WTC11 (cell line): ENCODE data around the gene DNAAF3. TPM values are rescaled to one million over a fixed set of nuclear protein-coding genes. Genes with fewer than 3 reads are reported as not detected.

Experiments
- ATAC-seq: fragments of 200-7000 bp; cut with Tn5 transposase; 2 replicates; pipeline ENCODE4 v1.10.0; 2021; ENCODE audit warnings: mild to moderate bottlenecking, moderate library complexity
- CTCF ChIA-PET: fragments of 300-600 bp; sonication (Branson Sonifier 250); formaldehyde crosslinking; loops from one replicate; lab custom pipeline; 2021; ENCODE audit warnings: antibody characterized with exemption; lab: Charles Lee
- POLR2A ChIA-PET: fragments of 350-600 bp; sonication (Branson Sonifier 250); formaldehyde crosslinking; loops from one replicate; lab custom pipeline; 2021; ENCODE audit warnings: antibody characterized with exemption; lab: Charles Lee
- DNase-seq: peaks from one replicate; pipeline ENCODE4 v3.0.0; 2021; ENCODE audit warnings: low spot score
- H3K27ac Mint-ChIP-seq: 2 replicates; pipeline ENCODE4 v1.8.0; 2021; ENCODE audit warnings: mixed read lengths
- H3K27me3 Mint-ChIP-seq: 2 replicates; pipeline ENCODE4 v1.8.0; 2021; ENCODE audit warnings: low read depth, mild to moderate bottlenecking, moderate library complexity, mixed read lengths
- H3K36me3 Mint-ChIP-seq: 2 replicates; pipeline ENCODE4 v1.8.0; 2021; ENCODE audit warnings: mixed read lengths
- H3K4me1 Mint-ChIP-seq: 2 replicates; pipeline ENCODE4 v1.8.0; 2022; ENCODE audit warnings: mixed read lengths
- H3K4me3 Mint-ChIP-seq: 2 replicates; pipeline ENCODE4 v1.8.0; 2021; ENCODE audit warnings: mild to moderate bottlenecking, moderate library complexity, mixed read lengths
- H3K9me3 Mint-ChIP-seq: 2 replicates; pipeline ENCODE4 v1.8.0; 2021; ENCODE audit warnings: mixed read lengths
- CBFB ChIP-seq: sonication (generic); formaldehyde crosslinking; IDR thresholded peaks from 2 replicates; pipeline ENCODE4 v1.8.1; 2022; ENCODE audit warnings: mild to moderate bottlenecking, low read depth, missing genetic modification reagents
- CREB1 ChIP-seq: sonication (generic); formaldehyde crosslinking; IDR thresholded peaks from 2 replicates; pipeline ENCODE4 v1.8.0; 2023; ENCODE audit warnings: mild to moderate bottlenecking, missing genetic modification reagents
- CREM ChIP-seq: sonication (generic); formaldehyde crosslinking; IDR thresholded peaks from 2 replicates; pipeline ENCODE4 v1.8.1; 2022; ENCODE audit warnings: mild to moderate bottlenecking, missing genetic modification reagents, moderate library complexity
- EMX1 ChIP-seq: fragments of 250-450 bp; sonication (Bioruptor Pico); IDR thresholded peaks from 2 replicates; pipeline ENCODE4 v1.8.0; 2021; ENCODE audit warnings: mild to moderate bottlenecking
- FOXK1 ChIP-seq: sonication (generic); formaldehyde crosslinking; IDR thresholded peaks from 2 replicates; pipeline ENCODE4 v1.8.0; 2022; ENCODE audit warnings: mild to moderate bottlenecking, moderate library complexity, missing genetic modification reagents
- GABPB1 ChIP-seq: sonication (generic); formaldehyde crosslinking; IDR thresholded peaks from 2 replicates; pipeline ENCODE4 v1.8.1; 2023; ENCODE audit warnings: mild to moderate bottlenecking, missing genetic modification reagents
- GRHL2 ChIP-seq: fragments of 250-450 bp; sonication (Bioruptor Pico); IDR thresholded peaks from 2 replicates; pipeline ENCODE4 v1.8.0; 2022; ENCODE audit warnings: mild to moderate bottlenecking, moderate library complexity; ENCODE audit not compliant: insufficient replicate concordance, severe bottlenecking
- HMGA2 ChIP-seq: fragments of 250-450 bp; sonication (Bioruptor Pico); IDR thresholded peaks from 2 replicates; pipeline ENCODE4 v1.4.0; 2021; ENCODE audit warnings: mild to moderate bottlenecking, moderate library complexity
- JAZF1 ChIP-seq: fragments of 250-450 bp; sonication (Bioruptor Pico); IDR thresholded peaks from 2 replicates; pipeline ENCODE4 v1.9.0; 2021; ENCODE audit warnings: moderate library complexity, mild to moderate bottlenecking, inconsistent platforms
- KAT7 ChIP-seq: sonication (generic); formaldehyde crosslinking; IDR thresholded peaks from 2 replicates; pipeline ENCODE4 v1.8.1; 2023; ENCODE audit warnings: missing genetic modification reagents, mild to moderate bottlenecking, borderline replicate concordance
- NFATC4 ChIP-seq: fragments of 250-450 bp; sonication (Bioruptor Pico); IDR thresholded peaks from 2 replicates; pipeline ENCODE4 v1.9.0; 2021; ENCODE audit warnings: mild to moderate bottlenecking
- NR2C2 ChIP-seq: sonication (generic); formaldehyde crosslinking; IDR thresholded peaks from 2 replicates; pipeline ENCODE4 v1.8.0; 2022; ENCODE audit warnings: mild to moderate bottlenecking, missing genetic modification reagents
- RELA ChIP-seq: sonication (generic); formaldehyde crosslinking; IDR thresholded peaks from 2 replicates; pipeline ENCODE4 v1.8.1; 2022; ENCODE audit warnings: missing genetic modification reagents, mild to moderate bottlenecking, borderline replicate concordance
- SP1 ChIP-seq: sonication (generic); formaldehyde crosslinking; conservative IDR thresholded peaks from 2 replicates; pipeline ENCODE4 v1.8.1; 2022; ENCODE audit warnings: missing genetic modification reagents
- TEAD1 ChIP-seq: sonication (generic); formaldehyde crosslinking; IDR thresholded peaks from 2 replicates; pipeline ENCODE4 v1.8.0; 2022; ENCODE audit warnings: mild to moderate bottlenecking, missing genetic modification reagents
- ZBTB21 ChIP-seq: sonication (generic); formaldehyde crosslinking; IDR thresholded peaks from 2 replicates; pipeline ENCODE4 v1.8.1; 2023; ENCODE audit warnings: mild to moderate bottlenecking, missing genetic modification reagents, borderline replicate concordance
- ZNF138 ChIP-seq: sonication (generic); formaldehyde crosslinking; conservative IDR thresholded peaks from 2 replicates; pipeline ENCODE4 v1.8.1; 2022; ENCODE audit warnings: mild to moderate bottlenecking, moderate library complexity, missing genetic modification reagents
- ZNF219 ChIP-seq: sonication (generic); formaldehyde crosslinking; IDR thresholded peaks from 2 replicates; pipeline ENCODE4 v1.8.0; 2023; ENCODE audit warnings: missing genetic modification reagents, mild to moderate bottlenecking, borderline replicate concordance
- ZNF317 ChIP-seq: sonication (generic); formaldehyde crosslinking; IDR thresholded peaks from 2 replicates; pipeline ENCODE4 v1.8.1; 2023; ENCODE audit warnings: low read depth, mild to moderate bottlenecking, moderate library complexity, missing genetic modification reagents, borderline replicate concordance
- ZNF396 ChIP-seq: fragments of 250-450 bp; sonication (Bioruptor Pico); IDR thresholded peaks from 2 replicates; pipeline ENCODE4 v1.8.0; 2021; ENCODE audit warnings: mild to moderate bottlenecking, moderate library complexity, borderline replicate concordance
- ZNF423 ChIP-seq: fragments of 250-450 bp; sonication (Bioruptor Pico); IDR thresholded peaks from 2 replicates; pipeline ENCODE4 v2.1.2; 2022; ENCODE audit warnings: mild to moderate bottlenecking, moderate library complexity
- ZNF671 ChIP-seq: fragments of 250-450 bp; sonication (Bioruptor Pico); IDR thresholded peaks from 2 replicates; pipeline ENCODE4 v1.8.0; 2021; ENCODE audit warnings: mild to moderate bottlenecking
- total RNA-seq: library from RNA; stranded (reverse); gene quantifications from 3 replicates; pipeline ENCODE4 v1.2.3, GENCODE V29; 2021
- TF ChIP-seq, protein P1 (sequence below): sonication (generic); formaldehyde crosslinking; IDR thresholded peaks from 2 replicates; pipeline ENCODE4 v1.8.1; 2022; ENCODE audit warnings: mild to moderate bottlenecking, moderate library complexity, missing genetic modification reagents
- TF ChIP-seq, protein P2 (sequence below): sonication (generic); formaldehyde crosslinking; IDR thresholded peaks from 2 replicates; pipeline ENCODE4 v1.8.0; 2023; ENCODE audit warnings: mild to moderate bottlenecking, missing genetic modification reagents
- TF ChIP-seq, protein P3 (sequence below): sonication (generic); formaldehyde crosslinking; IDR thresholded peaks from 2 replicates; pipeline ENCODE4 v1.8.0; 2022; ENCODE audit warnings: mild to moderate bottlenecking, missing genetic modification reagents
- TF ChIP-seq, protein P4 (sequence below): fragments of 250-450 bp; sonication (Bioruptor Pico); IDR thresholded peaks from 2 replicates; pipeline ENCODE4 v1.9.0; 2021; ENCODE audit warnings: mild to moderate bottlenecking
- TF ChIP-seq, protein P5 (sequence below): sonication (generic); formaldehyde crosslinking; IDR thresholded peaks from 2 replicates; pipeline ENCODE4 v1.8.1; 2023; ENCODE audit warnings: mild to moderate bottlenecking, missing genetic modification reagents
- TF ChIP-seq, protein P6 (sequence below): sonication (generic); formaldehyde crosslinking; conservative IDR thresholded peaks from 2 replicates; pipeline ENCODE4 v1.8.1; 2022; ENCODE audit warnings: mild to moderate bottlenecking, missing genetic modification reagents
- TF ChIP-seq, protein P7 (sequence below): sonication (generic); formaldehyde crosslinking; IDR thresholded peaks from 2 replicates; pipeline ENCODE4 v1.8.1; 2023; ENCODE audit warnings: mild to moderate bottlenecking, missing genetic modification reagents, moderate library complexity
- TF ChIP-seq, protein P8 (sequence below): sonication (generic); formaldehyde crosslinking; IDR thresholded peaks from 2 replicates; pipeline ENCODE4 v1.8.1; 2023; ENCODE audit warnings: mild to moderate bottlenecking, missing genetic modification reagents, moderate library complexity
- TF ChIP-seq, protein P9 (sequence below): fragments of 250-450 bp; sonication (Bioruptor Pico); IDR thresholded peaks from 2 replicates; pipeline ENCODE4 v2.1.2; 2022; ENCODE audit warnings: mild to moderate bottlenecking, moderate library complexity

DNAAF3 gene
- total RNA-seq, 1 experiment from 2014 or later = 4.0 TPM

DNA sequence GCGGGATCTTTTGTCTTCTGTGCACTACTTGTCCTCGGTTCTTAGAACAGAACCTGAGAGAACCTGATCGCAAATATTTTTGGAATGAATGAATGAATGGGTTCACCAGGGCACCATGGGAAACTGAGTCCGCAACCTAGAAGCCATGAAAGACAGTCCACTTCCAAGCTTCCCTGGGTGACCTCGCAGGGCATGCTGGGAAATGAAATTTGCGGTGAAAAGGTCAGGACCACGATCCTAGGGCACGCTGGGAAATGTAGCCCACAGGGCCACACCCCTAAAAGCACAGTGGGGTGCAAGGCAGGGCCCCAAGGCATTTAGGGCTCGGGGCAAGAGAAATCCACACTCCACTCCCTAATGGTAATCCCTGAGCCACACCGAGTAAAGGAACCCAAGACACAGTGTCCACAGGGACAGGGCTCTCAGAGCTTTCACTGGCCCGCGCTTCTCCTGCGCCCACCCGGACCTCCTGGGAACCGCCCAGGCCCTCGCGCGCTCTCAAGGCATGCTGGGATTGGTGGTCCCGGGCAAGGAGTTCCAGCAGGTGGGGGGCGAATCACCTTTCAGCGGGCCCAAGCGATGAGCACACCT, 47.9 kb downstream of the DNAAF3 start:
- POLR2A ChIA-PET = interaction anchor here (0.5 to 1.9 kb wide), 6 partner anchors 12 to 218 kb away, joined by 3 to 7 read pairs (median 4); no protein-coding TSS in a partner anchor
- CTCF ChIA-PET = interaction anchor here (1.0 to 4.3 kb wide), 15 partner anchors 15 to 679 kb away, joined by 3 to 28 read pairs (median 7); partner anchors contain the start of genes DNAAF3 and KMT5C
- TF ChIP-seq, protein P1, sequence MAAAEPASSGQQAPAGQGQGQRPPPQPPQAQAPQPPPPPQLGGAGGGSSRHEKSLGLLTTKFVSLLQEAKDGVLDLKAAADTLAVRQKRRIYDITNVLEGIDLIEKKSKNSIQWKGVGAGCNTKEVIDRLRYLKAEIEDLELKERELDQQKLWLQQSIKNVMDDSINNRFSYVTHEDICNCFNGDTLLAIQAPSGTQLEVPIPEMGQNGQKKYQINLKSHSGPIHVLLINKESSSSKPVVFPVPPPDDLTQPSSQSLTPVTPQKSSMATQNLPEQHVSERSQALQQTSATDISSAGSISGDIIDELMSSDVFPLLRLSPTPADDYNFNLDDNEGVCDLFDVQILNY = peak; percentile 67; the same call in 1 of the 2 replicates
- TF ChIP-seq, protein P2, sequence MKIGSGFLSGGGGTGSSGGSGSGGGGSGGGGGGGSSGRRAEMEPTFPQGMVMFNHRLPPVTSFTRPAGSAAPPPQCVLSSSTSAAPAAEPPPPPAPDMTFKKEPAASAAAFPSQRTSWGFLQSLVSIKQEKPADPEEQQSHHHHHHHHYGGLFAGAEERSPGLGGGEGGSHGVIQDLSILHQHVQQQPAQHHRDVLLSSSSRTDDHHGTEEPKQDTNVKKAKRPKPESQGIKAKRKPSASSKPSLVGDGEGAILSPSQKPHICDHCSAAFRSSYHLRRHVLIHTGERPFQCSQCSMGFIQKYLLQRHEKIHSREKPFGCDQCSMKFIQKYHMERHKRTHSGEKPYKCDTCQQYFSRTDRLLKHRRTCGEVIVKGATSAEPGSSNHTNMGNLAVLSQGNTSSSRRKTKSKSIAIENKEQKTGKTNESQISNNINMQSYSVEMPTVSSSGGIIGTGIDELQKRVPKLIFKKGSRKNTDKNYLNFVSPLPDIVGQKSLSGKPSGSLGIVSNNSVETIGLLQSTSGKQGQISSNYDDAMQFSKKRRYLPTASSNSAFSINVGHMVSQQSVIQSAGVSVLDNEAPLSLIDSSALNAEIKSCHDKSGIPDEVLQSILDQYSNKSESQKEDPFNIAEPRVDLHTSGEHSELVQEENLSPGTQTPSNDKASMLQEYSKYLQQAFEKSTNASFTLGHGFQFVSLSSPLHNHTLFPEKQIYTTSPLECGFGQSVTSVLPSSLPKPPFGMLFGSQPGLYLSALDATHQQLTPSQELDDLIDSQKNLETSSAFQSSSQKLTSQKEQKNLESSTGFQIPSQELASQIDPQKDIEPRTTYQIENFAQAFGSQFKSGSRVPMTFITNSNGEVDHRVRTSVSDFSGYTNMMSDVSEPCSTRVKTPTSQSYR (CRISPR knock-in tag) = no peak
- TF ChIP-seq, protein P3, sequence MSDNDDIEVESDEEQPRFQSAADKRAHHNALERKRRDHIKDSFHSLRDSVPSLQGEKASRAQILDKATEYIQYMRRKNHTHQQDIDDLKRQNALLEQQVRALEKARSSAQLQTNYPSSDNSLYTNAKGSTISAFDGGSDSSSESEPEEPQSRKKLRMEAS (CRISPR knock-in tag) = peak; percentile 43
- no peak for TF ChIP-seq JAZF1 (CRISPR knock-in tag)
- no peak for TF ChIP-seq ZNF219 (CRISPR knock-in tag)
- TF ChIP-seq, protein P4, sequence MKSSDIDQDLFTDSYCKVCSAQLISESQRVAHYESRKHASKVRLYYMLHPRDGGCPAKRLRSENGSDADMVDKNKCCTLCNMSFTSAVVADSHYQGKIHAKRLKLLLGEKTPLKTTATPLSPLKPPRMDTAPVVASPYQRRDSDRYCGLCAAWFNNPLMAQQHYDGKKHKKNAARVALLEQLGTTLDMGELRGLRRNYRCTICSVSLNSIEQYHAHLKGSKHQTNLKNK (CRISPR knock-in tag) = no peak
- TF ChIP-seq ZNF317 = no peak
- peak; percentile 69 for TF ChIP-seq NR2C2 (CRISPR knock-in tag)
- no peak for TF ChIP-seq ZNF423 (CRISPR knock-in tag)
- TF ChIP-seq ZNF671 (CRISPR knock-in tag) = no peak
- TF ChIP-seq, protein P5, sequence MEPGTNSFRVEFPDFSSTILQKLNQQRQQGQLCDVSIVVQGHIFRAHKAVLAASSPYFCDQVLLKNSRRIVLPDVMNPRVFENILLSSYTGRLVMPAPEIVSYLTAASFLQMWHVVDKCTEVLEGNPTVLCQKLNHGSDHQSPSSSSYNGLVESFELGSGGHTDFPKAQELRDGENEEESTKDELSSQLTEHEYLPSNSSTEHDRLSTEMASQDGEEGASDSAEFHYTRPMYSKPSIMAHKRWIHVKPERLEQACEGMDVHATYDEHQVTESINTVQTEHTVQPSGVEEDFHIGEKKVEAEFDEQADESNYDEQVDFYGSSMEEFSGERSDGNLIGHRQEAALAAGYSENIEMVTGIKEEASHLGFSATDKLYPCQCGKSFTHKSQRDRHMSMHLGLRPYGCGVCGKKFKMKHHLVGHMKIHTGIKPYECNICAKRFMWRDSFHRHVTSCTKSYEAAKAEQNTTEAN (CRISPR knock-in tag) = no peak
- no peak for TF ChIP-seq CREM (CRISPR knock-in tag)
- TF ChIP-seq TEAD1 (CRISPR knock-in tag) = no peak
- TF ChIP-seq EMX1 (CRISPR knock-in tag) = no peak
- no peak for TF ChIP-seq GABPB1 (CRISPR knock-in tag)
- TF ChIP-seq KAT7 (CRISPR knock-in tag) = no peak
- no peak for TF ChIP-seq CREB1 (CRISPR knock-in tag)
- TF ChIP-seq, protein P6, sequence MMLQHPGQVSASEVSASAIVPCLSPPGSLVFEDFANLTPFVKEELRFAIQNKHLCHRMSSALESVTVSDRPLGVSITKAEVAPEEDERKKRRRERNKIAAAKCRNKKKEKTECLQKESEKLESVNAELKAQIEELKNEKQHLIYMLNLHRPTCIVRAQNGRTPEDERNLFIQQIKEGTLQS (CRISPR knock-in tag) = no peak
- no peak for TF ChIP-seq RELA (CRISPR knock-in tag)
- TF ChIP-seq, protein P7, sequence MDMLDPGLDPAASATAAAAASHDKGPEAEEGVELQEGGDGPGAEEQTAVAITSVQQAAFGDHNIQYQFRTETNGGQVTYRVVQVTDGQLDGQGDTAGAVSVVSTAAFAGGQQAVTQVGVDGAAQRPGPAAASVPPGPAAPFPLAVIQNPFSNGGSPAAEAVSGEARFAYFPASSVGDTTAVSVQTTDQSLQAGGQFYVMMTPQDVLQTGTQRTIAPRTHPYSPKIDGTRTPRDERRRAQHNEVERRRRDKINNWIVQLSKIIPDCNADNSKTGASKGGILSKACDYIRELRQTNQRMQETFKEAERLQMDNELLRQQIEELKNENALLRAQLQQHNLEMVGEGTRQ = peak; percentile 34; the same call in 1 of the 2 replicates
- no peak for TF ChIP-seq FOXK1 (CRISPR knock-in tag)
- no peak for TF ChIP-seq ZBTB21 (CRISPR knock-in tag)
- TF ChIP-seq SP1 (CRISPR knock-in tag) = peak; percentile 57; the same call in 1 of the 2 replicates
- no peak for TF ChIP-seq ZNF396 (CRISPR knock-in tag)
- TF ChIP-seq, protein P8, sequence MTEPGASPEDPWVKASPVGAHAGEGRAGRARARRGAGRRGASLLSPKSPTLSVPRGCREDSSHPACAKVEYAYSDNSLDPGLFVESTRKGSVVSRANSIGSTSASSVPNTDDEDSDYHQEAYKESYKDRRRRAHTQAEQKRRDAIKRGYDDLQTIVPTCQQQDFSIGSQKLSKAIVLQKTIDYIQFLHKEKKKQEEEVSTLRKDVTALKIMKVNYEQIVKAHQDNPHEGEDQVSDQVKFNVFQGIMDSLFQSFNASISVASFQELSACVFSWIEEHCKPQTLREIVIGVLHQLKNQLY = no peak
- TF ChIP-seq GRHL2 = no peak
- TF ChIP-seq ZNF138 (CRISPR knock-in tag) = no peak
- peak; percentile 76; the same call in 1 of the 2 replicates for TF ChIP-seq CBFB (CRISPR knock-in tag)
- no peak for TF ChIP-seq NFATC4 (CRISPR knock-in tag)
- no peak for TF ChIP-seq HMGA2 (CRISPR knock-in tag)
- TF ChIP-seq, protein P9, sequence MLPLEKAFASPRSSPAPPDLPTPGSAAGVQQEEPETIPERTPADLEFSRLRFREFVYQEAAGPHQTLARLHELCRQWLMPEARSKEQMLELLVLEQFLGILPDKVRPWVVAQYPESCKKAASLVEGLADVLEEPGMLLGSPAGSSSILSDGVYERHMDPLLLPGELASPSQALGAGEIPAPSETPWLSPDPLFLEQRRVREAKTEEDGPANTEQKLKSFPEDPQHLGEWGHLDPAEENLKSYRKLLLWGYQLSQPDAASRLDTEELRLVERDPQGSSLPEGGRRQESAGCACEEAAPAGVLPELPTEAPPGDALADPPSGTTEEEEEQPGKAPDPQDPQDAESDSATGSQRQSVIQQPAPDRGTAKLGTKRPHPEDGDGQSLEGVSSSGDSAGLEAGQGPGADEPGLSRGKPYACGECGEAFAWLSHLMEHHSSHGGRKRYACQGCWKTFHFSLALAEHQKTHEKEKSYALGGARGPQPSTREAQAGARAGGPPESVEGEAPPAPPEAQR = no peak

More for the DNA sequence above, 47.9 kb downstream of the DNAAF3 start:
- Mint-ChIP-seq H3K36me3 (no peaks in the 10 kb centered on the region), H3K4me3 (peak overlapping the region; percentile 97), H3K27ac (peak overlapping the region; percentile 97), H3K4me1 (peaks cover 29% of the 10 kb centered on the region), H3K27me3 (peaks cover 28% of the 10 kb centered on the region), H3K9me3 (no peaks in the 10 kb centered on the region)
- ATAC-seq (peak; percentile 52), DNase-seq (peak; percentile 93)
